Retinal pigment epithelial cell (primary cell): Measurements from ENCODE around the gene ABHD17A.

Experiments used
- DNase-seq: peaks from one replicate; pipeline ENCODE4 v3.0.0-alpha.2; 2010; ENCODE audit warnings: low read depth
- H3K4me3 ChIP-seq: 2 replicates; pipeline ENCODE4 v1.5.1; 2011; ENCODE audit warnings: mild to moderate bottlenecking, low read length, control low read depth, moderate library complexity
- CTCF ChIP-seq: conservative IDR thresholded peaks from 2 replicates; pipeline ENCODE4 v1.5.1; 2011; ENCODE audit warnings: low read depth, low read length, control low read depth, inconsistent platforms

ABHD17A gene

GRCh38 chr19:1839658-1840540, 45.4 kb downstream of the ABHD17A start:
- TF ChIP-seq CTCF, result no peak
- DNase-seq, result no peak
- H3K4me3 ChIP-seq, result no peak overlapping the region

GRCh38 chr19:1837625-1838105, 47.6 kb downstream of the ABHD17A start:
- H3K4me3 ChIP-seq, result no peak overlapping the region
- TF ChIP-seq CTCF, result peak; percentile 97

GRCh38 chr19:1837222-1837565, 48.1 kb downstream of the ABHD17A start:
- no peak overlapping the region for H3K4me3 ChIP-seq
- no peak for TF ChIP-seq CTCF

More at GRCh38 chr19:1837625-1838105, 47.6 kb downstream of the ABHD17A start:
- DNase-seq, result no peak

GRCh38 chr19:1836458-1837221, 48.7 kb downstream of the ABHD17A start:
- TF ChIP-seq CTCF, result no peak
- DNase-seq, result no peak
- H3K4me3 ChIP-seq, result no peak overlapping the region

More at GRCh38 chr19:1837222-1837565, 48.1 kb downstream of the ABHD17A start:
- no peak for DNase-seq

GRCh38 chr19:1833540-1833939, 51.8 kb downstream of the ABHD17A start:
- no peak for TF ChIP-seq CTCF
- no peak for DNase-seq
- H3K4me3 ChIP-seq, result no peak overlapping the region

GRCh38 chr19:1832046-1832663, 53.1 kb downstream of the ABHD17A start:
- no peak for DNase-seq
- no peak for TF ChIP-seq CTCF
- no peak overlapping the region for H3K4me3 ChIP-seq
